Stimulated activated CD8-positive, alpha-beta memory T cell treated with anti-CD3 and anti-CD28 coated beads, Interleukin-7, amount 100 ng/mL, for 4 hours (primary cell): ENCODE measurements around the gene SLC7A1.

Experiments
- DNase-seq, 2 donors: peaks; one replicate each; pipeline ENCODE4 v3.0.0-alpha.2; 2020; ENCODE audit warnings: low read depth in 2 of 2

SLC7A1 gene

GRCh38 chr13:29530901-29531300, 64.6 kb downstream of the SLC7A1 start:
- DNase-seq: no peak

- DNase-seq: no peak
These were observed 65.7 kb downstream of the SLC7A1 start for GRCh38 chr13:29529754-29530153.

- no peak for DNase-seq
These were observed 67.6 kb downstream of the SLC7A1 start for GRCh38 chr13:29527916-29528315.

- DNase-seq: no peak
These were observed 68.0 kb downstream of the SLC7A1 start for GRCh38 chr13:29527511-29527910.

- no peak for DNase-seq
These were observed 68.7 kb downstream of the SLC7A1 start for GRCh38 chr13:29526741-29527140.

- no peak for DNase-seq
These were observed 69.7 kb downstream of the SLC7A1 start for GRCh38 chr13:29525757-29526156.

GRCh38 chr13:29524641-29525040, 70.8 kb downstream of the SLC7A1 start:
- DNase-seq: no peak

- no peak for DNase-seq
These were observed 71.3 kb downstream of the SLC7A1 start for GRCh38 chr13:29524176-29524575.

- no peak for DNase-seq
These were observed 72.1 kb downstream of the SLC7A1 start for GRCh38 chr13:29523199-29523961.

GRCh38 chr13:29522044-29522685, 73.3 kb downstream of the SLC7A1 start:
- DNase-seq: no peak

- DNase-seq: no peak
These were observed 74.2 kb downstream of the SLC7A1 start for GRCh38 chr13:29521336-29521735.

- DNase-seq: no peak
These were observed 74.8 kb downstream of the SLC7A1 start for GRCh38 chr13:29520671-29521070.

- no peak for DNase-seq
These were observed 75.6 kb downstream of the SLC7A1 start for GRCh38 chr13:29519921-29520320.

- no peak for DNase-seq
These were observed 78.6 kb downstream of the SLC7A1 start for GRCh38 chr13:29516880-29517279.

GRCh38 chr13:29516012-29516411, 79.5 kb downstream of the SLC7A1 start:
- DNase-seq: no peak

- DNase-seq: no peak
These were observed 80.1 kb downstream of the SLC7A1 start for GRCh38 chr13:29515372-29515771.

- DNase-seq: no peak
These were observed 80.7 kb downstream of the SLC7A1 start for GRCh38 chr13:29514720-29515310.

- no peak for DNase-seq
These were observed 81.3 kb downstream of the SLC7A1 start for GRCh38 chr13:29513981-29514719.

GRCh38 chr13:29513002-29513980, 82.2 kb downstream of the SLC7A1 start:
- no peak for DNase-seq

GRCh38 chr13:29511980-29512379, 83.5 kb downstream of the SLC7A1 start:
- DNase-seq: no peak
